Mesendoderm (in vitro differentiated cells): ENCODE results near the gene MICAL2.

Experiments used
- DNase-seq: peaks from one replicate; pipeline ENCODE4 v3.0.0; 2013
- H2AK5ac ChIP-seq: 2 replicates; pipeline ENCODE4 v1.6.1; 2013; ENCODE audit warnings: low read length, inconsistent platforms
- H2BK120ac ChIP-seq: 2 replicates; pipeline ENCODE4 v1.6.1; 2013; ENCODE audit warnings: low read depth, mild to moderate bottlenecking, low read length, moderate library complexity, mixed read lengths
- H2BK15ac ChIP-seq: replicated peaks from 2 replicates; pipeline ENCODE4 v1.6.1; 2013; ENCODE audit warnings: low read depth, mild to moderate bottlenecking, moderate library complexity
- H2BK5ac ChIP-seq: 2 replicates; pipeline ENCODE4 v1.6.1; 2013; ENCODE audit warnings: low read length, inconsistent platforms
- H3K18ac ChIP-seq: 2 replicates; pipeline ENCODE4 v1.6.1; 2013; ENCODE audit warnings: mild to moderate bottlenecking, low read length, mixed read lengths
- H3K23ac ChIP-seq: one replicate; pipeline ENCODE4 v1.6.1; 2013; ENCODE audit warnings: low read length
- H3K27ac ChIP-seq: 2 replicates; pipeline ENCODE4 v1.5.1; 2013; ENCODE audit warnings: low read depth, mild to moderate bottlenecking, inconsistent platforms, low read length, moderate library complexity
- H3K27me3 ChIP-seq: 2 replicates; pipeline ENCODE4 v1.6.1; 2013; ENCODE audit warnings: low read length, control low read depth, mild to moderate bottlenecking, inconsistent platforms; ENCODE audit not compliant: insufficient read depth, poor library complexity
- H3K36me3 ChIP-seq: 2 replicates; pipeline ENCODE4 v1.6.1; 2013; ENCODE audit warnings: low read length, inconsistent platforms; ENCODE audit not compliant: control insufficient read depth, insufficient read depth
- H3K4ac ChIP-seq: one replicate; pipeline ENCODE4 v1.6.1; 2013; ENCODE audit warnings: low read depth, mild to moderate bottlenecking, low read length, moderate library complexity
- H3K4me1 ChIP-seq: 2 replicates; pipeline ENCODE4 v1.6.1; 2013; ENCODE audit warnings: low read depth, low read length, inconsistent platforms; ENCODE audit not compliant: control insufficient read depth
- H3K4me2 ChIP-seq: 2 replicates; pipeline ENCODE4 v1.6.1; 2013; ENCODE audit warnings: low read length
- H3K4me3 ChIP-seq: 2 replicates; pipeline ENCODE4 v1.5.1; 2013; ENCODE audit warnings: mild to moderate bottlenecking, low read length
- H3K56ac ChIP-seq: one replicate; pipeline ENCODE4 v1.6.1; 2013; ENCODE audit warnings: low read length
- H3K79me1 ChIP-seq: 2 replicates; pipeline ENCODE4 v1.6.1; 2013; ENCODE audit warnings: low read length, inconsistent platforms
- H3K79me2 ChIP-seq: 2 replicates; pipeline ENCODE4 v1.6.1; 2013; ENCODE audit warnings: mild to moderate bottlenecking, low read length; ENCODE audit not compliant: control insufficient read depth, insufficient read depth
- H3K9ac ChIP-seq: 2 replicates; pipeline ENCODE4 v1.6.1; 2013; ENCODE audit warnings: low read length, inconsistent platforms
- H4K5ac ChIP-seq: one replicate; pipeline ENCODE4 v1.6.1; 2013; ENCODE audit warnings: low read length
- H4K8ac ChIP-seq: one replicate; pipeline ENCODE4 v1.6.1; 2013; ENCODE audit warnings: low read depth, mild to moderate bottlenecking, control low read depth, low read length, moderate library complexity
- WGBS: extraction: QIAGEN DNeasy Blood & Tissue Kit; methylation state at CpG from one replicate; pipeline ENCODE4 v1.1.7; 2013; ENCODE audit warnings: low lambda C conversion rate, missing lambda C conversion rate; ENCODE audit not compliant: insufficient coverage; ENCODE audit errors: extremely low coverage; 5-methylcytosine and 5-hydroxymethylcytosine counted together

The MICAL2 gene

GRCh38 chr11:12280838-12281565, 170.6 kb downstream of the MICAL2 start:
- DNase-seq, result no peak
- H3K23ac ChIP-seq, result no peak overlapping the region
- H3K9ac ChIP-seq, result no peak overlapping the region
- no peak overlapping the region for H3K18ac ChIP-seq
- H3K79me2 ChIP-seq, result no peaks in the 10 kb centered on the region
- H2BK15ac ChIP-seq, result no peak overlapping the region
- no peak overlapping the region for H3K56ac ChIP-seq
- H4K8ac ChIP-seq, result no peak overlapping the region
- no peaks in the 10 kb centered on the region for H3K4me1 ChIP-seq
- no peak overlapping the region for H3K27ac ChIP-seq
- H3K4ac ChIP-seq, result no peak overlapping the region
- no CpG with 5 or more reads among the region's 15 CpGs for WGBS
- H2BK120ac ChIP-seq, result no peak overlapping the region
- H3K36me3 ChIP-seq, result no peaks in the 10 kb centered on the region
- H3K27me3 ChIP-seq, result no peaks in the 10 kb centered on the region
- no peak overlapping the region for H3K4me2 ChIP-seq
- no peak overlapping the region for H2AK5ac ChIP-seq
- no peak overlapping the region for H4K5ac ChIP-seq
- H3K4me3 ChIP-seq, result no peak overlapping the region
- H3K79me1 ChIP-seq, result no peaks in the 10 kb centered on the region
- no peak overlapping the region for H2BK5ac ChIP-seq

DNA sequence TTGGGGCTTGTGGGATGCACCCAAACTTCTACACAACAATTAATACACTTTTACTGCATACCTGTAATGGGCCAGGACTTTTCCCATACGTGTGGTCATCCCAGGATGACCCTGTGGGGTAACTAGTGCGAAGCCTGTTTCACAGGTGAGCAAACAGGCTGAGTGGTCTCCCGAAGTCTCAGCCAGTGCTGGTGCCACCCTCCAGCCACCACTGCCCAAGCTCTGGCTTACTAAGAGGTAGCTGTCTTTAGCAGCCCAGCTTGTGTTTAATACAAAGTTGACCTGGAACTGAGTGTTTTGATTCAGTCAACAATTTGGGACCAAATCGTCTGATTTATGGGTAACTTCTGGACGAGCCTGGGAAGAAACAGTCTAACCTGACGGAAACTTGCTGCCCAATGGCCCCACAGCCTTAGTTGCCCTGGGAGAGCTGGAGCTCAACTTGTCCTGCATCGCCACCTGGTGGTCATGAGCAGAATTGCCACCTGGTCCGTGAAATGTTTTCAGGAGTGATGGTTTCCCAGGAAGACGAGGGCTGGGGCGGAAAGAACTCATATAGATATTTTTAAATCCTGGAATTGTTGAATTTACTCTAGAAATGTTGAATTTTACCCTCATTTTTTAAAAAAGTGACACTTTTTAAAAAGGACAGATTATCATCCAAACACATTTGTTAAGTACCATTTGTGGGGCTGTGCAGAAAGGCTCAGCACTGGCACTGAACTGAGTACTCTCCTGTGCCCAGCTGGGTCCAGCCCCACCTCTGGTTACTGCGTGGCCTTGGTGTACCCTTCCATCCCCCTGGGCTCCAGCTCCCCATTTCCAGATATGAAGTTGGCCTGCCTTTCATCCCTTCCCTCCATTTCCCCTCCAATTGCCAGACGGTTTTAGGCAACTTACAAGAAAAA, 171.4 kb downstream of the MICAL2 start:
- Histone ChIP-seq H4K5ac (no peak overlapping the region), H3K4me2 (no peak overlapping the region), H3K27ac (no peak overlapping the region), H3K23ac (no peak overlapping the region), H3K79me2 (no peaks in the 10 kb centered on the region), H4K8ac (no peak overlapping the region), H3K4me3 (no peak overlapping the region), H2AK5ac (no peak overlapping the region), H3K9ac (no peak overlapping the region), H3K27me3 (no peaks in the 10 kb centered on the region), H3K18ac (no peak overlapping the region), H3K56ac (no peak overlapping the region), H2BK15ac (no peak overlapping the region), H3K36me3 (no peaks in the 10 kb centered on the region), H3K4ac (no peak overlapping the region), H3K4me1 (no peaks in the 10 kb centered on the region), H2BK5ac (no peak overlapping the region), H3K79me1 (no peaks in the 10 kb centered on the region), H2BK120ac (no peak overlapping the region)
- whole genome bisulfite sequencing, result no CpG with 5 or more reads among the region's 12 CpGs
- DNase-seq, result peak; percentile 84

GRCh38 chr11:12282676-12283075, 172.3 kb downstream of the MICAL2 start:
- Histone ChIP-seq H3K4me1 (no peaks in the 10 kb centered on the region), H3K36me3 (no peaks in the 10 kb centered on the region), H3K27ac (no peak overlapping the region), H2BK5ac (no peak overlapping the region), H3K79me2 (no peaks in the 10 kb centered on the region), H4K5ac (no peak overlapping the region), H3K79me1 (no peaks in the 10 kb centered on the region), H2BK15ac (no peak overlapping the region), H2AK5ac (no peak overlapping the region), H4K8ac (no peak overlapping the region), H3K56ac (no peak overlapping the region), H3K4me3 (no peak overlapping the region), H3K18ac (no peak overlapping the region), H2BK120ac (no peak overlapping the region), H3K27me3 (no peaks in the 10 kb centered on the region), H3K9ac (no peak overlapping the region), H3K4ac (no peak overlapping the region), H3K23ac (no peak overlapping the region), H3K4me2 (no peak overlapping the region)
- no peak for DNase-seq
- no CpG with 5 or more reads among the region's 6 CpGs for WGBS

DNA sequence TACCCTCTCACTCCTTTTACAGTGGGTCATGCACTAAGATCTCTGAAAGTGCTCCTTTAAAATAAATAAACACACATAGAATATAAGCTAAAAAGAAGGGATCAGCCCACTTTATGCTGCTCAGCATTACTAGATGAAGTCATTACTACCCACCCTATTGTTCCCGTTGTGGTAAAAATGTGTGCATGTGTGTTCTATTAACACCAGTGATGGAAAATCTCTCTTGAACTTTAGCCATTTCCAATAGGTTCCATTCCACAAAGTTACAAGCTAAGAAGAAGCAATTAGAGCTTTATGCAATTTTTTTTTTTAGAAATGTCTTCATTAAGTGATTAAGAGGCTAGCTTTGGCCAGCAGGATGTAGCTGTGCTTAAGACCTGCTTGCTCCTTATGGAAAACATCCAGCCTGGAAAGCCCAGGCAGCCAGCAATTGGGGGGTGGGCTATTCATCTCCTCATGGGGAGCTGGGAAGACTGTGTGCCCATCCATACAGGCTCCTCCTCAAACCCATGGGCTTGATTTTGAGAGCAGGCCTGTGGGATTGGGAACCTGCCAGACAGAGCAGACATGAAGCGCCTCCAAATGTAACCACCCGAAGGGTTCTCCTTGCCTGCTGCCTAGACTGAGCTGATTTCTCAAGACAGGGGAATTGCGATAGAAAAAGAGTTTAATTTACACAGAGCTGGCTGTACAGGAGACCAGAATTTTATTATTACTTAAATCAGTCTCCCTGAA, 174.1 kb downstream of the MICAL2 start:
- H3K18ac ChIP-seq, result no peak overlapping the region
- WGBS, result no CpG with 5 or more reads among the region's 4 CpGs
- H3K27ac ChIP-seq, result no peak overlapping the region
- no peaks in the 10 kb centered on the region for H3K79me2 ChIP-seq
- no peaks in the 10 kb centered on the region for H3K36me3 ChIP-seq
- H2BK5ac ChIP-seq, result no peak overlapping the region
- DNase-seq, result no peak
- H2BK15ac ChIP-seq, result no peak overlapping the region
- H4K8ac ChIP-seq, result no peak overlapping the region
- no peak overlapping the region for H2BK120ac ChIP-seq
- H3K27me3 ChIP-seq, result no peaks in the 10 kb centered on the region
- no peak overlapping the region for H3K56ac ChIP-seq
- no peaks in the 10 kb centered on the region for H3K79me1 ChIP-seq
- no peak overlapping the region for H2AK5ac ChIP-seq
- no peak overlapping the region for H3K9ac ChIP-seq
- no peak overlapping the region for H3K4me3 ChIP-seq
- no peak overlapping the region for H3K4me2 ChIP-seq
- no peak overlapping the region for H4K5ac ChIP-seq
- no peak overlapping the region for H3K23ac ChIP-seq
- H3K4me1 ChIP-seq, result no peaks in the 10 kb centered on the region
- no peak overlapping the region for H3K4ac ChIP-seq

DNA sequence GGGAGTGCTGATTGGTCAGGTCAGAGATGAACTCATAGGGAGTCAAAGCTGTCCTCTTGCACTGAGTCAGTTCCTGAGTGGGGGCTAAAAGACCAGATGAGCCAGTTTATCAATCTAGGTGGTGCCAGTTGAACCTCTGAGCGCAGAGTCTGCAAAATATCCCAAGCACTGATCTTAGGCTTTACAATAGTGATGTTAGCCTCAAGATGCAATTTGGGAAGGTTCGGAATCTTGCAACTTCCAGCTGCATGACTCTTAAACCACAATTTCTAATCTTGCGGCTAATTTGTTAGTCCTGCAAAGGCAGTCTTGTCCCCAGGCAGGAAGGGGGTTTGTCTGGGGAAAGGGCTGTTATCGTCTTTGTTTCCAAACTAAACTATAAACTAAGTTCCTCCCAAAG, 174.7 kb downstream of the MICAL2 start:
- Histone ChIP-seq H2BK15ac (no peak overlapping the region), H2AK5ac (no peak overlapping the region), H3K4me3 (no peak overlapping the region), H3K56ac (no peak overlapping the region), H3K4me1 (no peaks in the 10 kb centered on the region), H3K79me2 (no peaks in the 10 kb centered on the region), H2BK5ac (no peak overlapping the region), H4K8ac (no peak overlapping the region), H3K4ac (no peak overlapping the region), H3K18ac (no peak overlapping the region), H3K9ac (no peak overlapping the region), H3K27ac (no peak overlapping the region), H3K79me1 (no peaks in the 10 kb centered on the region), H3K36me3 (no peaks in the 10 kb centered on the region), H4K5ac (no peak overlapping the region), H3K27me3 (no peaks in the 10 kb centered on the region), H2BK120ac (no peak overlapping the region), H3K4me2 (no peak overlapping the region), H3K23ac (no peak overlapping the region)
- DNase-seq, result no peak
- whole genome bisulfite sequencing, result no CpG with 5 or more reads among the region's 4 CpGs
